Stimulated activated CD4-positive, alpha-beta T cell treated with anti-CD3 and anti-CD28 coated beads, Interleukin-4, amount 100 ng/mL, for 48 hours (primary cell): ENCODE measurements around the gene LRP4.
A peak's percentile ranks its signal among the peaks of the same experiment; 100 is the strongest.

Source experiments
- DNase-seq, 2 donors: peaks; one replicate each; pipeline ENCODE4 v3.0.0-alpha.2; 2020; ENCODE audit warnings: low read depth in 2 of 2

The LRP4 gene

DNA sequence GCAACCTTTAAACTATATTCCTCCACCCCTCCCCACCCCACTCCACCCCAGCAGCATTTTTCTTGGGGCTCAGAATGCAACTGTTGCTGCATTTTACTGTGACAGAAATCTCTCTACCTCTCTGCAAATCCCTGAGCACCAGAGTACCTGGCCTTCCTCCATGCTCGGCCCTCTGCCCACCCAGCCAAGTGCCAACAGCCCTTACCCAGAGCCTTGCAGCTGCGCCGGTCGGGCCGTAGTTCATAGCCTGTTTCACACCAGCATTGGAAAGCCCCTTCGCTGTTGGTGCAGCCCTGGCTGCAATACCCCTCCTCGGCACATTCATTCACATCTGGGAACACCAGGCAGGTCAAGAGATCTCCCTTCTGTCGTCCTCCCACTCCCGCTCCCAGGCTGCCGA is 23.4 kb downstream of the LRP4 start:
- DNase-seq = no peak

GRCh38 chr11:46894506-46894905 is 23.8 kb downstream of the LRP4 start:
- no peak for DNase-seq

DNA sequence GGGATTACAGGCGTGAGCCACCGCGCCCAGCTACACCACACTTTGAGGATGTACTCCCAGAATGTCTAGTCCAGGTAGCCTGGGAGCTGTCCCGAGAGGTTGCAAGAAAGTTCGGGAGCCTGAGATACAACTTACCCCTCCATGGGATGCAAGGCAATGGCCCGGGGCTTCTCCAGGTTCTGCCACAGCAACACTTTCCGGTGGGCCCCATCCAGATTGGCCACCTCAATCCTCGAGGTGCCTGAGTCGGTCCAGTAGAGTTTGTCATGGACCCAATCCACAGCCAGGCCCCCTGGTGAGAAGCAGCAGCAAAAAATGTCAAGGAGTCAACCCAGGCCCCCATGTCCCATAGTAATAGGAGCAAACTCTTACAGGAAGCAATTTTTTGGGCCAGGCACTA is 25.5 kb downstream of the LRP4 start:
- no peak for DNase-seq

DNA sequence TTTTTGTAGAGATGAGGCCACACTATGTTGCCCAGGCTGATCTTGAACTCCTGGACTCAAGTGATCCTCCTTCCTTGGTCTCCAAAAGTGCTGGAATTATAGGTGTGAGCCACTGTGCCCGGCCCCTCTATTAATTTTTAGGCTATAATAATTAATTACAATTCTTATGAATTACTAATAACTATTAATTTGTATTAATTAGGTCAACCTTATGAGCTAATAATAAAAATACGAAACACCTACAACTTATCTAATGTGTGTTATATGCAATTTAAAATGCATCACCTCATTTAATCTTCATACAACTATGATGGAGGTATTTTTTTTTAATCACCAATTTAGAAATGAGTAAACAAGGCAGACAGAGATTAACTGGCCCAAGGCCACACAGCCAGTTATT is 26.2 kb downstream of the LRP4 start:
- no peak for DNase-seq

- no peak for DNase-seq
Measured at GRCh38 chr11:46890665-46891064, 27.7 kb downstream of the LRP4 start.

DNA sequence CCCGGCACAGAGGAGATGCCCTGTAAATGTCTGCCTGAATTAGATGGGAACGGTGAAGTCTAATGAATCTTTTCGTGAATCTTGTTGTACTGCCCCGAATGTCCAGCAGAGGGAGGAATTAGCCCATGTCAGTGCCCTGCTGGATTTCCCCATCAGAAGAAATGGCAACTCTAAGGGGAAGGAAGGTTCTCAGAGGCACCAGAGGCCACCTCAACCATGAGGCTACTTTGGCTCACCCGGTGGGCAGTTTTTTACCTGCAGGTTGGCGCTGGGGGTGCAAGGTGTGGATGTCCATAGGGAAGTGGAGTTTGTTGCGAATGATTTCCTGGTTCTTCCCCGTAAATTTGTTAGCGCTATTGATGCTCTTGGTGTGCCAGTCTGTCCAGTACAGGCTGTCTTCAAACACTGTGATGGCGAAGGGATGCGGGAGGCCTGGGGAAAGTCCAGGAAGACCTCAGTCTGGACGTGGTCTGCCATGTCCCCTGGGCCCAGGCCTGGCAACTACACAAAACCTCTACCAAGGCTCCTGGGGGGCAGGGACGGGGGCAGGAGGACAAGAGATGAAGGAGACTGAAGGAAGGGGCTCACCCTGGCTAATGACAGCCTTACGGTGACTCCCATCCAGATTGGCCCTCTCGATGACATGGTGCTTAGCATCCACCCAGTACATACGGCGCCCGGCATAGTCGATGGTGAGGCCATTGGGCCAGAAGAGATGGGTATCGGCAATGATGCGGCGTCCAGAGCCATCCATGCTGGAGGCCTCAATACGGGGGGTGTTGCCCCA is 28.5 kb downstream of the LRP4 start:
- DNase-seq = peak; percentile 64 to 68

GRCh38 chr11:46889251-46889650 is 29.1 kb downstream of the LRP4 start:
- DNase-seq = no peak

DNA sequence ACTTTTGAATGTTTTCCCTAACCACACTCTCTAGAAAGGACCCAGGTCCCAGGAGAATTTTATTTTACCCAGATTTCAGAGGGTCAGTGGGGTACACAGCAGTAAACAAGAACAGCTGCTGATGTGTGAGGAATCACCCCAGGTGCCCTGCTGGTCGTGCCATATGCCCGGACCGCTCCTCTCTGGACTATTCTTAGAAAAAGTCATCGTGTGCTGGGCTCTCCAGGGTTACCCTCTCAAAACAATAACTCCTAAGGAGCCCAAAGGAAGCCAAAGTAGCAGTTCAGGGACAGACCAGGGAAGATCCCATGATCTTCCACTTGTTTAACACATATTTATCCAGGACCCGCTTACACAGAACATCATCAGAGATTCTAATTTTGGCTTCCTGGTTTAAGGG is 29.7 kb downstream of the LRP4 start:
- DNase-seq = no peak

DNA sequence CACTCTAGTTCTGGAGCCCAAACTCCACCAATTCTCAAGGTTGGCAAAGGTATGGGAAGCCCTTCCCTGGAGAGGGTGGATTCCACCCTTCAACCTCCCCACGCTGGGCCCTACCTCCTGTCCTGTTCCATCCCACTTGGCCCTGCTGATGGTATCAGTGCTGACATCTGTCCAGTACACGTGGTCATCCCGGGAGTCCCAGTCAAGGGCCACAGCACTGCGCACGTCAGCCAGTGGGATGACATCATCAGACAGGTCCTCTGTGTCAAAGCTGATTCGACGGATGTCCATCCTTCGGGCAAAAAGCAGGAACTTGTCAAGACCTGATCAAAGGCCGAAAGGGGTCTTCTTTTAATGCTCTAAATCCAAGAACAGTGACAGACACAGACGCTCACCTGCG is 32.1 kb downstream of the LRP4 start:
- no peak for DNase-seq

DNA sequence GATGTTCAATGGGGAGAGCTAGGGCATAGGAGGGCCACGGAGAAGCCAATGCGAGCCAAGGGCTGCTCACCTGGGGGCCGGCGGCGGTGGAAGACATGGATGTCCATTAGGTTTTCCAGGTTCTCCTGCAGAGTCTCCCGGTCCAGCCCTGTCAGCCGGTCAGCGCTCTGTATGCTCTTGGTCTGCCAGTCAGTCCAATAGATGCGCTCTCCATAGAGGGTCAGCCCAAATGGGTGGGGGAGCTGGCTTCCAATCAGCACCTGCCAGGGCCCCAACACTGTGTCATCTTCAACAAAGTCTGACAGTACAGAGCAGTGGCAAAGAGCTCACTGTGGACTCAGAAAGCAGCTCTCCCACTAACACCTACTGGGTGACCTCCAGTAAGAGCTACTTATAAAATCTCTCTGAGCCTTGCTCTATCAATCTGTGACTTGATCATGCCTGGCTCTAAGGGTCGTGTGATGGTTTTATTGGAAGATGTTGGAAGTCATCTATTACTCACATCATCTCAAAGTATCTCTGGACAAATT is 39.2 kb downstream of the LRP4 start:
- DNase-seq = no peak

- DNase-seq = no peak
Measured at GRCh38 chr11:46877580-46877979, 40.8 kb downstream of the LRP4 start.

DNA sequence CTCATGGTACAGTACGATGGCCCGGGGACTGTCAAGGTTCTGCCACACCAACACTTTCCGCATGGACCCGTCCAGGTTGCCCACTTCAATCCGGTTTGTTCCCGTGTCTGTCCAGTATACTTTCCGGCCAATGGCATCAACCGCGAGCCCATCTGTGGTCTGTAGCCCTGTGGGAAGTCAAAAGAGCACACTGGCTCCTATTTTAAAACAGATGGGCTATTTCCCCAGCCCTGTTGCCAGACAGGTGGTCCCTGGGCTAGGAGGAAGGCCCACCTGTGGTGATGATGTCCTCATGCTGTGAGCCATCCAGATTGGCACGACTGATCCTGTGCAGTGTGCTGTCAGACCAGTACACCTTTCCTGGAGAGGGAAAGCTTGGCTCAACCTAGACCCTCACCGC is 41.9 kb downstream of the LRP4 start:
- DNase-seq = no peak

DNA sequence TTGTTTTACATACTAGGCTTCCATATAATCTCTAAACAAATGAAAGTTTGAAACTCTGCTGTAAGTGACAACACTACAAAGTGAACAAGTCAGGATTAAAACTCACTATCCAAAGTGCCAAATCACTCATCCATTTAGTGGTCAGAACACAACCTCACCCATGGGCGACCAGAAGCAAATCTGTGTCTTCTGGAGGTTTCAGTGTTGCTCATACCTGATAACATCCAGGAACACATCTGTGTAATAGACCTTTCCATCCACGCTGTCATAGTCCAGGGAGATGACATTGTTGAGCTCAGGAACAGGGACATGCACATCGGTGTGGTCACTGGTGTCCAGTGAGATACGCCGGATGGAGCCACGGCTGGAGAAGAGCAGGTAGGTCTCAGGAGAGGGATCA is 43.8 kb downstream of the LRP4 start:
- no peak for DNase-seq

GRCh38 chr11:46868912-46869311 is 49.4 kb downstream of the LRP4 start:
- no peak for DNase-seq

DNA sequence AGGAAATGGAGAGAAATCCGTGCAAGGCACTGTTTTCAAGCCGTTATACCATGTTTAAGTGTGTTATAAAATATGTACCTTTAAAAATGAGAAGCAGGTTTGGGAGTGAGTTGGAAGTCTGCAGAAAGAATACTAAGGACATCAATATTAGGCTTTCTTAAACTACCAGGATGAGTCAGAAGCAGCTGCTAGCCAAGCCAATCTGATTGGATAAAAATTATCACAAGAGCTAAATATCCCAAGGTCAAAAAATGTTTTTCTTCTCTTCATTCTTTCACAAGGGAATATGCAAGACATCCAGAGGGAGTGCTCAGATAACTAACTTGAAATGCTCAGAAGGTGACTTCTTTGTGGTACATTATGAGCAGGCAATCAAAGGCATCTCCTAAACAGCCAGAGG is 53.0 kb downstream of the LRP4 start:
- no peak for DNase-seq

DNA sequence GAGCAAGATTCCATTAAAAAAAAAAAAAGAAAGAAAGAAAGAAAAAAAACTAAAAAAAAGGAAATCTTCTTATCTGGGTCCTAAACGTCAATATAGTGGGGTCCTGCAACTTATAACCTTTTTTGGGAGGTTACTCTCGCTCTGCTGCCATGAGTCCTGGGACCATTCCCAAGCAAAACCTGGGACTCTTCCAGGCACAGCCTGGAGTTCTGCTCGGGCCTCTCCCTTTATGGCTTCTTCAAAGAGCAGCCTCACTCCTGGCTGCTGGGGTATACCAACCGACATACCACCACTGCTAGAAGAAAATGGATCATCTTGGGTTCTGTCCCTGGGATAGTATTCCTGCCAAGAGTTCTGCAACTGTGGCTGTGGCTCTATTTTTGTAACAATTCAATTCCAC is 58.1 kb downstream of the LRP4 start:
- no peak for DNase-seq

- no peak for DNase-seq
Measured at GRCh38 chr11:46858920-46859546, 59.3 kb downstream of the LRP4 start.

- DNase-seq = no peak
Measured at GRCh38 chr11:46857666-46858065, 60.7 kb downstream of the LRP4 start.

GRCh38 chr11:46856605-46857343 is 61.6 kb downstream of the LRP4 start:
- no peak for DNase-seq

- DNase-seq = no peak
Measured at GRCh38 chr11:46855863-46856262, 62.5 kb downstream of the LRP4 start.

DNA sequence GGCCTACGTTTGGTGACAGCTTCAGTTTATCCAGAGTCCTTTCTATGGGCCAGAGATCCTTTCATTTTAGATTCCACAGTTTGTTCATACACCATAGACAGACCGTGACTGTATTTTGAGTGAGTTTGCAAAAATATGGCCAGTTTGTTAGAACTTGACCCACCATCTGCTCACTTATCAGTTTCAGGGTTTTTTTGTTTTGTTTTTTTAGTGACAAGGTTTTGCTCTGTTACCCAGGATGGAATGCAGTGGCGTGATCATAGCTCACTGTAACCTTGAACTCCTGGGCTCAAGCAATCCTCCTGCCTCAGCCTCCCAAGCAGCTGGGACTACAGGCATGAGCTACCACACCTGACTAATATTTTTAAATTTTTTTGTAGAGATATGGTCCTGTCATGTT is 63.2 kb downstream of the LRP4 start:
- DNase-seq = no peak

DNA sequence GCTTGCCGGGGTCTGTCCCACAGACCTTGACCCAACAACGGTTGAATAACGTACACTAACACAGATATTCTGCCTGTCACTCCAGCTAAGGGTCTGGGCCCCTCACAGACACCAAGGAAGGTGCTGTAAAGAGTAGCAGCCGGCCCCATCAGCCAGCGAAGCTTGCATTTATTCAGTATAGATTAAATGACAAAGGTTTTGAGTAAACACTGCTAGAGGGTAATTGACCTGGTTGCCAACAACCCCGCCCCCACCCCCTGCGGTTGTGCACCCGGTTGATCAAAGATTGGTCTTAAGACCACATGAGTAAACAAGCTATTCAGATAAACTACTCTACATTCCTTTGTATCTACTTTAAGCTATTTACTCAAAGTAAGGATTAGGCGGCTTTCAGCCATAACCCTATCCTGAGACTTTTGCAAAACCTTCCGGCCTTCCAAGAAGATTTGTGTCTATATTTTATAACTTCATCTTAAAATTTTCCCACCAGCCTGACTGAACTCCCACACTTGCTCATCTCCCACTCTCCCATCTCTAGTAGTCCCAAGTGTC is 67.4 kb downstream of the LRP4 start:
- DNase-seq = no peak
